Sciatic nerve (tissue), 2 donors: ENCODE data around the gene HCN2. TPM values are rescaled to one million over a fixed set of nuclear protein-coding genes. Genes with fewer than 3 reads are reported as not detected.
A peak's percentile ranks its signal among the peaks of the same experiment; 100 is the strongest.

Experiments used
- ATAC-seq: fragments of 200-7000 bp; cut with Tn5 transposase; one replicate; pipeline ENCODE4 v1.9.1; 2020; ENCODE audit warnings: mild to moderate bottlenecking, moderate library complexity
- DNase-seq: peaks from one replicate; pipeline ENCODE4 v3.0.0-alpha.2; 2020; ENCODE audit warnings: low spot score
- intact Hi-C: fragments of 100-400 bp; cut with DNase I; formaldehyde crosslinking; loops from one replicate; pipeline ENCODE4 v1.14.2; 2022
- total RNA-seq: library from RNA; stranded (reverse); fragmentation: NEBNext Ultra II Directional; extraction: Animal tissue kit (Norgen Biotek cat#: 25700); gene quantifications from one replicate; pipeline ENCODE4 v1.2.1, GENCODE V29; 2021
- donor health status: DM: no; HTN: no; CAD: no.
- donor health status: DM: no; HTN: no; CAD: no.

HCN2 gene
- total RNA-seq, result 0.27 TPM

GRCh38 chr19:589693-590395 is at the start of gene HCN2:
Gene HCN2 (plus strand): TSS chr19:589881. CDS start chr19:589946, 65 bp downstream.
- DNase-seq (no peak), ATAC-seq (no peak)
- intact Hi-C loops, result no loop called here

- ATAC-seq (no peak), DNase-seq (no peak)
- intact Hi-C loops, result no loop called here
These were observed 48.6 kb upstream of the HCN2 start for GRCh38 chr19:540867-541637.

- intact Hi-C loops, result no loop called here
- ATAC-seq, result no peak
- DNase-seq, result no peak
These were observed 48.0 kb upstream of the HCN2 start for GRCh38 chr19:541699-542098.

- intact Hi-C loops, result no loop called here
- DNase-seq (no peak), ATAC-seq (no peak)
These were observed 47.4 kb upstream of the HCN2 start for GRCh38 chr19:542173-542866.

GRCh38 chr19:543910-544608 is 45.6 kb upstream of the HCN2 start, which contains the start of gene GZMM:
Gene GZMM (plus strand): TSS chr19:544053. CDS start chr19:544072, 19 bp downstream.
- ATAC-seq (peak; percentile 27), DNase-seq (no peak)
- intact Hi-C loops, result no loop called here

GRCh38 chr19:547117-547516 is 42.6 kb upstream of the HCN2 start:
- intact Hi-C loops, result no loop called here
- ATAC-seq (no peak), DNase-seq (no peak)

GRCh38 chr19:547836-548720 is 41.6 kb upstream of the HCN2 start:
- DNase-seq (no peak), ATAC-seq (no peak)
- intact Hi-C loops, result no loop called here

- intact Hi-C loops, result no loop called here
- no peak for DNase-seq
- ATAC-seq, result peak; percentile 20
These were observed 40.5 kb upstream of the HCN2 start for GRCh38 chr19:548886-549830.

GRCh38 chr19:554817-555216 is 34.9 kb upstream of the HCN2 start:
- DNase-seq, result no peak
- no peak for ATAC-seq
- intact Hi-C loops, result no loop called here

GRCh38 chr19:555474-555808 is 34.2 kb upstream of the HCN2 start:
- DNase-seq (no peak), ATAC-seq (no peak)
- intact Hi-C loops, result no loop called here

GRCh38 chr19:556611-557382 is 32.9 kb upstream of the HCN2 start:
- ATAC-seq (no peak), DNase-seq (no peak)
- intact Hi-C loops, result no loop called here

GRCh38 chr19:558770-559439 is 30.8 kb upstream of the HCN2 start:
- no peak for DNase-seq
- intact Hi-C loops, result no loop called here
- ATAC-seq, result peak; percentile 69

GRCh38 chr19:560121-560520 is 29.6 kb upstream of the HCN2 start:
- intact Hi-C loops, result no loop called here
- DNase-seq (no peak), ATAC-seq (no peak)

GRCh38 chr19:566403-566802 is 23.3 kb upstream of the HCN2 start:
- DNase-seq, result no peak
- intact Hi-C loops, result no loop called here
- ATAC-seq, result peak; percentile 58

GRCh38 chr19:566844-567243 is 22.8 kb upstream of the HCN2 start:
- no peak for DNase-seq
- no peak for ATAC-seq
- intact Hi-C loops, result no loop called here

- DNase-seq (no peak), ATAC-seq (no peak)
- intact Hi-C loops, result no loop called here
These were observed 22.3 kb upstream of the HCN2 start for GRCh38 chr19:567296-567900.
